Amygdala (tissue), 56 donors: ENCODE results near the gene PLA2G2D.
"Not testable (repeated sequence)": the region's sequence is repeated elsewhere in the genome, so short reads cannot be mapped to it uniquely, and the experiment has no call there.

Source experiments
- DNase-seq, 56 donors: peaks; one replicate each; lab custom pipeline; 2025; lab: John Stamatoyannopoulos, UW

Gene PLA2G2D

GRCh38 chr1:20143734-20144565, 24.6 kb upstream of the PLA2G2D start:
- no peak for DNase-seq

- DNase-seq, result no peak
Measured at GRCh38 chr1:20143318-20143717, 24.0 kb upstream of the PLA2G2D start.

- DNase-seq, result no peak
Measured at GRCh38 chr1:20142001-20142710, 22.8 kb upstream of the PLA2G2D start.

- DNase-seq, result no peak
Measured at GRCh38 chr1:20141466-20141865, 22.1 kb upstream of the PLA2G2D start.

- no peak for DNase-seq
Measured at GRCh38 chr1:20141001-20141400, 21.7 kb upstream of the PLA2G2D start.

- DNase-seq, result no peak
Measured at GRCh38 chr1:20139776-20140612, 20.7 kb upstream of the PLA2G2D start.

GRCh38 chr1:20138961-20139550, 19.7 kb upstream of the PLA2G2D start, which contains the start of gene PLA2G2F:
Gene PLA2G2F, plus strand, starts transcription at chr1:20139323. Its CDS starts 105 bp downstream, at chr1:20139428.
- DNase-seq, result no peak

- no peak for DNase-seq
Measured at GRCh38 chr1:20138346-20138745, 19.0 kb upstream of the PLA2G2D start.

GRCh38 chr1:20137604-20138003, 18.3 kb upstream of the PLA2G2D start:
- DNase-seq, result no peak

GRCh38 chr1:20137055-20137454, 17.7 kb upstream of the PLA2G2D start:
- no peak for DNase-seq

- DNase-seq, result no peak
Measured at GRCh38 chr1:20136249-20136648, 16.9 kb upstream of the PLA2G2D start.

- DNase-seq, result no peak
Measured at GRCh38 chr1:20134995-20135394, 15.7 kb upstream of the PLA2G2D start.

- not testable (repeated sequence) for DNase-seq
Measured at GRCh38 chr1:20130518-20130917, 11.2 kb upstream of the PLA2G2D start.

- DNase-seq, result no peak
Measured at GRCh38 chr1:20126806-20127440, 7.6 kb upstream of the PLA2G2D start.

- DNase-seq, result no peak
Measured at GRCh38 chr1:20126041-20126805, 6.9 kb upstream of the PLA2G2D start.

GRCh38 chr1:20125100-20125499, 5.8 kb upstream of the PLA2G2D start:
- no peak for DNase-seq

GRCh38 chr1:20124456-20125057, 5.2 kb upstream of the PLA2G2D start:
- peak in 7 of 56 donors; percentile 8 to 29 (median 15) for DNase-seq

- DNase-seq, result no peak
Measured at GRCh38 chr1:20123722-20124455, 4.6 kb upstream of the PLA2G2D start.
